ENCODE results near the gene KIT.

KIT gene

DNA sequence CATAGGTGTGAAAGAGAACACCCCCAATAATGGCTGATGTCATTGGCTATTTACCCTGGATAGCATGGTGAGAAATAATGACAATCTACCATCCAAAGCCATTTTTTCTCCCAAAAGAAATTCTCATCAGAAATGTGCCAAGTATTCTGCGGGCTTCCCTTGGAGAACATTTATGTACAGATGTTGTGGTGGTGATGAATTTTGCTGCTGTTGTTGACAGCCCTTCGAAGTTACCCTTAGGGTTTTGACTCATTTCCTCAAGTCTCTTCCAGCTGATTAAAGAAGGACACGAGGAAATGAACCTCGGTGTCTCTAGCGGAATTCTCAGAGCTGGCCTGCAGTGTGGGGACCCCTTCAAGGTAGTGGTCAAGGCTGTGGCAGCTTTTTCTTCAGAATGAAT lies 3.4 kb downstream of the KIT start:
- DNase-seq, result no peak

- no peak for DNase-seq
Observed at GRCh38 chr4:54661686-54662085, 3.9 kb downstream of the KIT start.

- no peak for DNase-seq
Observed at GRCh38 chr4:54662123-54662522, 4.4 kb downstream of the KIT start.

DNA sequence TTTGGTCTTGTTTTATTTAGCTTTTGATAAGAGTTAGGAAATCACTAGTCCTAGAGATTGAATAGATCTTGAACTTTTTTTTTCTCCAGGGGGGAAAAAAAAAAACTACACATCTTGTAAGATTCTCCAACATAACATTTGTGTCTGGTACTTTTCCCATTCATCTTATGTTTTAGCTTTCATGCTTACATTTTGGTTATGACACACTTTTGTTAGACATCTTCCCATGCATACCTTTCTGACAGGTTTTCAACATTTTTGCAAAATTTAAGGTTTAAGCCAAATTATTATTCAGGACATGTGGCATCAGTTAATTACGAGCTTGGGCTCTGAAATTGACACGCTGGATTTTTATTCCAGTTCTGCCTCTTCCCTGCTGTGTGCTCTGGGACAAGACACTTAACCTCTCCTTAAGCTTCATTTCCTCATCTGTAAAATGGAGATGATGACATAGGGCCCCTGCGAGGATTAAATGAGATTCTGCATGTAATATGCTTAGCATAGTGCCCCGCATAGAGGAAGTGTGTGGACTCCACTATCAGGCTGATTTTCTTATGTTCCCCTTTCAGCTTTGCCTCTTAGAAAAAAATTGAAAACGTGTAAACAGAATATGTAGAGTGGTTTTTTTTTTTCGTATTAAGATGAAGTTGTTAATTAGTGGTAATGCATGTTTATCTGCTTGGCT lies 5.3 kb downstream of the KIT start:
- no peak for DNase-seq

GRCh38 chr4:54664400-54664799 lies 6.6 kb downstream of the KIT start:
- DNase-seq, result no peak

DNA sequence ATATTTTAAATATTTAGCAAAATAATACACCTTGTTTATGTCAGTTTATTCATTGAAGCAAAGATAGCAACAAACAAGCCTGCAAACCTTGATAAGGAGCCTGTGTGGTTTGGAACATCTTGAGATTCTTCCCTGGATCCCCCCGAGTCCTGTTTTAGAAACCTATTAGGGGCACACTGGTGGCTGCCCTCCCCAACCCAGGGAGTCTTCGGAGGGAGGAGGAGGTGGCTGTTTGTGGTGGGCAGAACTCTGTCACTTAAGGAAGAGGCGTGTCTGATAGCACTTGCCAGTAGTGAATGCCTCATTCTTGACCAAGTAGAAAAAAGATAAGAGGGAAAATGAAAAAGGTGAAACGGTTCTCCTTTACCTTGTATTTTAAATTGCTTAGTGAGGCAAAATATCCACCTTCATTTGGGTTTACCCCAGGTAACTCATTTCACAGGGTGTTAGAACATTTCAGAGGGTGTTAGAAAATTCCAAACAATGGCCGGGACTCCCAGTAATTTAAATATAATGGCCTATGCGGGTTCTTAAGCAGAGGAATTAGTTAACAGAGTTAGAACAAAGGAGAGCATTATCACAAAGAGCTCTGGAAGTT lies 10.4 kb downstream of the KIT start:
- no peak for DNase-seq

DNA sequence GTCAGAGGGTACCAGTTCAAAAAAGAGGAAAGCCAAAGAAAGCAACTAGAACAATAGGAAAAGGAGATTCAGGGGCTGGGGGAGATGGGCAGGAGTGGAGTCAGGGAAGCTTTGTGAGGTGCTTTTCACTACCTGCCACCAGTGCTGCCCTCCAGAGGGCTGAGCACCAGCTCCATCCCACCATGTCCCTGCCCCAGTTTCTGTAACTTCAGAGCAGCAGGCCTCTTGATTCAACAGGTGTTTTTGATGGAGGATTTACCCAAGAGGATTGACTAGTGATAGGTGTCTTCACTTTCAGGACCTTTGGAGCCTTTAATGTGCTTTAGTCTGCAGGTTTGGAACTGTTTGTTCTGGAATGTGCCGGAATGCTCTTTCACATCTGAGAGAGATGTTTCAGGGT lies 12.1 kb downstream of the KIT start:
- no peak for DNase-seq

DNA sequence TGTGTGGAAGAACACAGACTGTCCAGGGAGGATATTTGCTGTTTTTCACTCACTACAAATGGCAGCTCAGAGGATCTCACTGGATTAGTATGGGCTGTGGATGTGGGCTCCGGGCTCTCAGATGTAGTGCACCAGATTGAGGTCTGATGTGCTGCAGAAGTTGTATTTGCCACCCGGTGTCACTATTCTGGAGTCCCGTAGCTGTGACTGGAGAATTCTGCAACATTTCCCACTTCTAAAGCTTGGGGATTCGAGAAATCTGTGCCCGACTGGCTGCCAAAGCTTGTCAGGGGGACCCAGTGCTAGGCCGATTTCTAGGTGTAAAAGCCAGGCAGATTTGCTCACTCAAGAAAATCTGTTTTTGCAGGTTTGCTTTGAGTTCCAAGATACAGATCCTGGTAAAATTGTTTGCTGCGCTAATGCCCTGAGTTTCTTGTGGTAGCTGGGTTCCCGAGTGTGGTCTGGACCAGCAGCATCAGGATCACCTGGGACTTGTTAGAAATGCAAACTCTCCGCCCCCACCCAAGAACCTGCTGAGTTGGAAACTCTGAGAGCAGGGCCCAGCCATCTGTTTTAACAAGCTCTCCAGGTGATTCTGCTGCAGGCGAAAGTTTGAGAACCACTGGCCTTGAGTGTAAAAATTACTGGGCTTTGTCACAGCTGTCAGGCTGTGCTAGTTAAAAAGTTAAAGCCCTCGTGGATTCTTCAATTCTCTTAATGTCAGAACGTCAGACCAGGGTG lies 18.1 kb downstream of the KIT start:
- DNase-seq, result no peak

DNA sequence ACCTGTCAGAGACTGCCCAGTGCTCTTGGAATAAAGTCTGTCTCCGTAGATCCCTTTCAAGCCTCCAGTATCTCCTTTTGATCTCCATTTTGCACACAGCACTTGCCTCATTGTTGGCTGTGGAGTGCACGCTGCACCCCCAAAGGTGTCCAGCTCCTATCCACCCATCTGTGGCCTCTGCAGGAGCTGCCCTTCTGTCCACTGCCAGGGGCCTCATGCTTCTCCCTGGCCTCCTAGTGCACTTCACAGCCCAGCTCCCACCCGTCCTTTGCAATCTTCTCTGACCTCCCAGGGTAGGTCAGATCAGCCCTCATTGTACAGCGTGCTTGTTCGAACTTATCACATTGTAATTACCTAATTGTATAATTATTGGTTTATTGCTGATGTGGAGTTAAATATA lies 18.9 kb downstream of the KIT start:
- DNase-seq, result no peak

DNA sequence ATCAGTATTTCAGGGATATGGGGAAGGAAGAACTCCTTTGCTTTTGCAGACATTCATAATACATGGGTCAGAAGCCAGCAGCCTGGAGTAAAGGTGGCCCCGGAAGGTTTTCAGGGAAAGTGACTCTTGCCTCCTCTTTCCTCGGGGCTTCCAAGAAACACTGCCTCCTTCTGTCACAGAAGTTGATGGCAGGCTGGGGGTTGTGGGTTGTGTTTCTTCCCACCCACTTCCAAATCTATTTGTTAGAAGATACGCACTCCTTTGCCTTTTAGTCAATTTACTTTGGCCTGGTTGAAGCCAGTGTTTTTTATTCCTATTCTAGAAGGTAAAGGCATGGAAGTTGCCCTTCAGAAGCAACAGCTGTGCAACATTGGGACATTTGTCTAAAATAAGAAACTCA lies 19.7 kb downstream of the KIT start:
- DNase-seq, result no peak

GRCh38 chr4:54677853-54678650 lies 20.3 kb downstream of the KIT start:
- DNase-seq, result no peak

DNA sequence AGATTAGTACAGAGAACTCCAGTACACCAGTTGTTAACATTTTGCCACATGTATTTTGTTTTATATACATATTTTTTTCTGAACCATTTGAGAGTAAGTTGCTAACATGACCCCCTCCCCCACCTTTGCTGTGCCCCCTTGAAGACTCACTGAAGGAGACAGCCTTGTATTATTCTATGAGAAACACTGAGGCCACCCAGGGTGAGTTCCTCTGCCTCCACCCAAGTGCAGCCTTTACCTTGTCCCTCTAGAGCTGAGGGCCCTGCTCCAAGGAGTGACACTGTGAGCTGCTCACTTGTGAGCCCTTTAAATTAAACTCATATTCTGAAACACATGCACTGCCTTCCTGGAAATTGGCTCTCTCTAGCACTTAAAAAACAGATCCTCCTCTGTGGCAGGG lies 21.1 kb downstream of the KIT start:
- no peak for DNase-seq

- no peak for DNase-seq
Observed at GRCh38 chr4:54679813-54680212, 22.1 kb downstream of the KIT start.

DNA sequence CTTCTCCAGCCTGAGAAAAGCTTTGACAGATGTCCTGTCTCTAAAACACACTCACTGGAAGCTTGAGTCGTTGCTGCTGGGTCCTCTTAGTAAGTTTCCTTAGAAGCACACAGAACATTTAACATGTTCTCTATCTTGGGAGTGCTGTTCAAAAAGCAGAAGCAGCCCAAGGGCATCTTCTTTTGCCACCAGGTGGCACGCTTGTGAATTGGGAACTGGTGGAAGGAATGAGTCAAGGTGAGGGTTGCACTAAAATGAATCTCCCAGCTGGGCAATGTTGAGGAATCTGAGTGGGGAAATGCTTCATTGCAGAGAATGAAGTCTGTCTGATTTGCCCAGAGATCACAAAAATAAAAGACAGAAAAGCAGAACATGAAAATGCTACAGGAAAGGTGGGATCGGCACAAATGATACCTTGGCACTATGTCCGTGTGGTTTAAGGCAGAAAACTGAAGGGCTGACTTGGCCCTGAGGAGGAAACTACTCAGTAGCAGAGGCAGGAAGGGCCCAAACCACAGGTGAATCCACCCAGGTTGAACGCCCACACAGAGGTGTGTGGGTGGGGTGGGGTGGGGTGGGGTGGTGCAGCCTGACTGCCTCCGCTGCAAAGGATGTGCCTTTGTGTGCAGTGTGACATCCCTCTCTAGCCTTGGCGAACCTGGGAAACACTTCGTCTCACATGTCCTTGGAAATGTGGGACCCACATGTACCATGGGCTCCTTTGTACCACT lies 26.0 kb downstream of the KIT start:
- DNase-seq, result no peak

DNA sequence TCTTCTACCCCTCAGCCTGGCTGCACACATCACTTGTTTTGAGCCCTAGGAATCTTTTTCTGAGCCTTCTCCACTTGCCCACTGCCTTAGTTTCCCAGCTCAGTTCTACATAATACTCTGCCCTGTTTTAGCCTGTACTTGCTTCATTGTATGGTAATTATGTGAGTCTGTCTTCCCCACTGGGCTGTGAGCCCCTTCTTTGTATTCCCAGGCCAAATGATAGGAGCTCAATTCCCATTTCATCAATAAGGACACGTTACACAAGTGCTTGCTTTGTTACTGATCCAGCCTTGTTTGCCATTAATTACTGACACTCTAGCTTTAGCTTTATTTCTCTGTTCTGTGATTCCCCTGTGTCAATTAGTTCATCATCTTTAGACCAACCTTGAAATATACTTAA lies 28.1 kb downstream of the KIT start:
- no peak for DNase-seq

GRCh38 chr4:54687887-54688841 lies 30.4 kb downstream of the KIT start:
- DNase-seq, result no peak

DNA sequence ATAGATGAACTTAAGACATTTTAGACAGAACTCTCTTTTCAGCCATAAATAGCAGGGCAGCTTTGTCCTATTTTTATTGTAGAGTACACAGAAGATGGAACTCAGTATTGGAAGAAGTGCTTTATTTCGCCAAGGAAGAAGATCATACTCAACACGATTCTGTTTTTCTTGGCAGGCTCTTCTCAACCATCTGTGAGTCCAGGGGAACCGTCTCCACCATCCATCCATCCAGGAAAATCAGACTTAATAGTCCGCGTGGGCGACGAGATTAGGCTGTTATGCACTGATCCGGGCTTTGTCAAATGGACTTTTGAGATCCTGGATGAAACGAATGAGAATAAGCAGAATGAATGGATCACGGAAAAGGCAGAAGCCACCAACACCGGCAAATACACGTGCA lies 37.6 kb downstream of the KIT start:
- DNase-seq, result no peak

GRCh38 chr4:54695788-54696187 lies 38.0 kb downstream of the KIT start:
- DNase-seq, result peak; percentile 45

DNA sequence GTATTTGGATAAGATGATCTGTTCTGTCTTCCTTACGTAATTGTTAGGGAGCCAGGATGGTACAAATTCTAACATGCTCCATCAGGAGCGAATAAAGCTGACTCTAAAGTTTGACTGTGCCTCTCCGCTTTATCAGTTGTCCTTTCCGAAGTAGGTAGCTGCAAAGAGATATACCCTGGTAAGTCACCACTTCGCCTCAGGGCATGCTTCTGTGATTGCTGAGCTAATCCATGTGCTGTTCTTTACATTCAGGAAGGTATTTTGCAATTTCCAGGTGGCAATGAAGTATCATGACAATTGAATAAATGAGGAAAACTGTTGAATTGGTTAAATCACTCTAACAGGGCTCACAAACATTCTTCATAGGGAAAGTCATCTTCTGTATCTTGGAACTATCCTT lies 38.9 kb downstream of the KIT start:
- no peak for DNase-seq

DNA sequence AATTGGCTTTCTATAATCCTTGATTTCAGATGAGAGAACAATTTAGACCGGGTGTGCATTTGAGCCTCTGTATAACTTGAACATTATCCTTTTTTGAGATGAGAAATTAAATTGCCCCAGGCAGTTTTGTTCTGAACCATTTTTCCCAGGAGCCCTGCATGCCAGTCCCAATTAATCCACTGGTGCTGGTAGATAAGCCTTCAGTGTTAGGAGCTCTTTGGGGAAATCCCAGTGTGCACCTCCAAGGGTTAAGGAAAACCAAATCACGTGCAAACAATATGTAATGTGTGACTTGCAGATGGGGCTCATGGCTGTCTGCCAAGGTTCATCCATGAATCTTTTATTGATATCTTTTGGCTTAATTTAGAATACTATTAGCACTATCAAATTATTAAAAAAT lies 43.2 kb downstream of the KIT start:
- DNase-seq, result no peak

GRCh38 chr4:54703182-54703581 lies 45.4 kb downstream of the KIT start:
- DNase-seq, result no peak

- DNase-seq, result no peak
Observed at GRCh38 chr4:54707406-54707805, 49.6 kb downstream of the KIT start.

All from NCI-H187 treated with DMSO at 0.1 percent for 48 hours (cell line).